Measurements from ENCODE around the gene PEX5L. TPM values are rescaled to one million over a fixed set of nuclear protein-coding genes. Genes with fewer than 3 reads are reported as not detected.

PEX5L gene
- total and polyA plus RNA-seq, 10 of the 15 experiments (the other 5 are each of a cell fraction or from before 2014, with no cell fraction given) = 0.11 to 17.0 (median 0.50) TPM

DNA sequence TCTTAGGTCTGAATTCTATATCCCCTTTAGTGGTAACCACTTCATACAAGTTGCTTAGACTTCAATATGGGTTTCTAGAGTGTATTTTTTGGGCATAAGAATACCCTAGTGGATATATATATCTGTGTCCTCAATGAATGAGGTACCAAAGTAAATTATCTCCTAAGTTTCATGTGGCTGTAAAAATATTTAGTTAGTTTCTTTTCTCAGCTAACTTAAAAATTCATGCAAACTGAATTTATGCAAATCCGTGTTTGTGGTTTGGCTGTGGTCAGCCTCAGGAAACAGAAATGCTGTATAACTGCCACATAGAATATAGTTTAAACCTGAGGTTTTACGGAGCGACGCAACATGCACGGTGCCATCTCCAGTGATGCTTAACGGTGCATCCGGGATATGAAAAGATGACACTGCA, 80.3 kb downstream of the PEX5L start (continued):
- TF ChIP-seq, protein P1, sequence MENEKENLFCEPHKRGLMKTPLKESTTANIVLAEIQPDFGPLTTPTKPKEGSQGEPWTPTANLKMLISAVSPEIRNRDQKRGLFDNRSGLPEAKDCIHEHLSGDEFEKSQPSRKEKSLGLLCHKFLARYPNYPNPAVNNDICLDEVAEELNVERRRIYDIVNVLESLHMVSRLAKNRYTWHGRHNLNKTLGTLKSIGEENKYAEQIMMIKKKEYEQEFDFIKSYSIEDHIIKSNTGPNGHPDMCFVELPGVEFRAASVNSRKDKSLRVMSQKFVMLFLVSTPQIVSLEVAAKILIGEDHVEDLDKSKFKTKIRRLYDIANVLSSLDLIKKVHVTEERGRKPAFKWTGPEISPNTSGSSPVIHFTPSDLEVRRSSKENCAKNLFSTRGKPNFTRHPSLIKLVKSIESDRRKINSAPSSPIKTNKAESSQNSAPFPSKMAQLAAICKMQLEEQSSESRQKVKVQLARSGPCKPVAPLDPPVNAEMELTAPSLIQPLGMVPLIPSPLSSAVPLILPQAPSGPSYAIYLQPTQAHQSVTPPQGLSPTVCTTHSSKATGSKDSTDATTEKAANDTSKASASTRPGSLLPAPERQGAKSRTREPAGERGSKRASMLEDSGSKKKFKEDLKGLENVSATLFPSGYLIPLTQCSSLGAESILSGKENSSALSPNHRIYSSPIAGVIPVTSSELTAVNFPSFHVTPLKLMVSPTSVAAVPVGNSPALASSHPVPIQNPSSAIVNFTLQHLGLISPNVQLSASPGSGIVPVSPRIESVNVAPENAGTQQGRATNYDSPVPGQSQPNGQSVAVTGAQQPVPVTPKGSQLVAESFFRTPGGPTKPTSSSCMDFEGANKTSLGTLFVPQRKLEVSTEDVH (IDR thresholded peaks at IDR 0.05; ENCODE audit: low read depth, partially characterized antibody) = no peak
- TF ChIP-seq NFXL1 (IDR thresholded peaks at IDR 0.05; ENCODE audit: borderline replicate concordance) (no peak), SREBF2 (IDR thresholded peaks at IDR 0.05; ENCODE audit: low read length) (no peak), PAX8 (IDR thresholded peaks at IDR 0.05) (no peak), ASH2L (IDR thresholded peaks at IDR 0.05; ENCODE audit: borderline replicate concordance, low read depth) (no peak), IKZF1 (conservative IDR thresholded peaks at IDR 0.05) (peak; percentile 90), NR2C1 (IDR thresholded peaks at IDR 0.05) (no peak), MTA3 (IDR thresholded peaks at IDR 0.05; ENCODE audit: borderline replicate concordance, low read length) (peak; percentile 82; the same call in 1 of the 2 replicates), HDAC2 (IDR thresholded peaks at IDR 0.05) (no peak), TAF1 (IDR thresholded peaks at IDR 0.05; ENCODE audit: borderline replicate concordance, low read depth, low read length) (no peak), ESRRA (IDR thresholded peaks at IDR 0.05; ENCODE audit: low read length) (no peak), ZNF217 (IDR thresholded peaks at IDR 0.05) (peak; percentile 93)
- TF ChIP-seq, protein P2, sequence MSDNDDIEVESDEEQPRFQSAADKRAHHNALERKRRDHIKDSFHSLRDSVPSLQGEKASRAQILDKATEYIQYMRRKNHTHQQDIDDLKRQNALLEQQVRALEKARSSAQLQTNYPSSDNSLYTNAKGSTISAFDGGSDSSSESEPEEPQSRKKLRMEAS (IDR thresholded peaks at IDR 0.05; ENCODE audit: low read depth, low read length) = no peak
- TF ChIP-seq, protein P3, sequence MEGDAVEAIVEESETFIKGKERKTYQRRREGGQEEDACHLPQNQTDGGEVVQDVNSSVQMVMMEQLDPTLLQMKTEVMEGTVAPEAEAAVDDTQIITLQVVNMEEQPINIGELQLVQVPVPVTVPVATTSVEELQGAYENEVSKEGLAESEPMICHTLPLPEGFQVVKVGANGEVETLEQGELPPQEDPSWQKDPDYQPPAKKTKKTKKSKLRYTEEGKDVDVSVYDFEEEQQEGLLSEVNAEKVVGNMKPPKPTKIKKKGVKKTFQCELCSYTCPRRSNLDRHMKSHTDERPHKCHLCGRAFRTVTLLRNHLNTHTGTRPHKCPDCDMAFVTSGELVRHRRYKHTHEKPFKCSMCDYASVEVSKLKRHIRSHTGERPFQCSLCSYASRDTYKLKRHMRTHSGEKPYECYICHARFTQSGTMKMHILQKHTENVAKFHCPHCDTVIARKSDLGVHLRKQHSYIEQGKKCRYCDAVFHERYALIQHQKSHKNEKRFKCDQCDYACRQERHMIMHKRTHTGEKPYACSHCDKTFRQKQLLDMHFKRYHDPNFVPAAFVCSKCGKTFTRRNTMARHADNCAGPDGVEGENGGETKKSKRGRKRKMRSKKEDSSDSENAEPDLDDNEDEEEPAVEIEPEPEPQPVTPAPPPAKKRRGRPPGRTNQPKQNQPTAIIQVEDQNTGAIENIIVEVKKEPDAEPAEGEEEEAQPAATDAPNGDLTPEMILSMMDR (IDR thresholded peaks at IDR 0.05 in 2 of 3, conservative IDR thresholded peaks at IDR 0.05 in 1 of 3; ENCODE audit: control insufficient read depth in 2 of 3, extremely low read depth in 1 of 3, insufficient read depth in 1 of 3, low read depth in 3 of 3, low read length in 3 of 3) = no peak
- TF ChIP-seq, protein P4, sequence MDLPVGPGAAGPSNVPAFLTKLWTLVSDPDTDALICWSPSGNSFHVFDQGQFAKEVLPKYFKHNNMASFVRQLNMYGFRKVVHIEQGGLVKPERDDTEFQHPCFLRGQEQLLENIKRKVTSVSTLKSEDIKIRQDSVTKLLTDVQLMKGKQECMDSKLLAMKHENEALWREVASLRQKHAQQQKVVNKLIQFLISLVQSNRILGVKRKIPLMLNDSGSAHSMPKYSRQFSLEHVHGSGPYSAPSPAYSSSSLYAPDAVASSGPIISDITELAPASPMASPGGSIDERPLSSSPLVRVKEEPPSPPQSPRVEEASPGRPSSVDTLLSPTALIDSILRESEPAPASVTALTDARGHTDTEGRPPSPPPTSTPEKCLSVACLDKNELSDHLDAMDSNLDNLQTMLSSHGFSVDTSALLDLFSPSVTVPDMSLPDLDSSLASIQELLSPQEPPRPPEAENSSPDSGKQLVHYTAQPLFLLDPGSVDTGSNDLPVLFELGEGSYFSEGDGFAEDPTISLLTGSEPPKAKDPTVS (IDR thresholded peaks at IDR 0.05; ENCODE audit: low read depth, low read length) = no peak
- TF ChIP-seq, protein P5, sequence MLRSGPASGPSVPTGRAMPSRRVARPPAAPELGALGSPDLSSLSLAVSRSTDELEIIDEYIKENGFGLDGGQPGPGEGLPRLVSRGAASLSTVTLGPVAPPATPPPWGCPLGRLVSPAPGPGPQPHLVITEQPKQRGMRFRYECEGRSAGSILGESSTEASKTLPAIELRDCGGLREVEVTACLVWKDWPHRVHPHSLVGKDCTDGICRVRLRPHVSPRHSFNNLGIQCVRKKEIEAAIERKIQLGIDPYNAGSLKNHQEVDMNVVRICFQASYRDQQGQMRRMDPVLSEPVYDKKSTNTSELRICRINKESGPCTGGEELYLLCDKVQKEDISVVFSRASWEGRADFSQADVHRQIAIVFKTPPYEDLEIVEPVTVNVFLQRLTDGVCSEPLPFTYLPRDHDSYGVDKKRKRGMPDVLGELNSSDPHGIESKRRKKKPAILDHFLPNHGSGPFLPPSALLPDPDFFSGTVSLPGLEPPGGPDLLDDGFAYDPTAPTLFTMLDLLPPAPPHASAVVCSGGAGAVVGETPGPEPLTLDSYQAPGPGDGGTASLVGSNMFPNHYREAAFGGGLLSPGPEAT (IDR thresholded peaks at IDR 0.05; ENCODE audit: low read depth) = no peak; the same call in none of the 2 replicates
- TF ChIP-seq, protein P6, sequence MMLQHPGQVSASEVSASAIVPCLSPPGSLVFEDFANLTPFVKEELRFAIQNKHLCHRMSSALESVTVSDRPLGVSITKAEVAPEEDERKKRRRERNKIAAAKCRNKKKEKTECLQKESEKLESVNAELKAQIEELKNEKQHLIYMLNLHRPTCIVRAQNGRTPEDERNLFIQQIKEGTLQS (IDR thresholded peaks at IDR 0.05; ENCODE audit: borderline replicate concordance, extremely low read depth, low read depth, low read length) = no peak
- TF ChIP-seq, protein P7, sequence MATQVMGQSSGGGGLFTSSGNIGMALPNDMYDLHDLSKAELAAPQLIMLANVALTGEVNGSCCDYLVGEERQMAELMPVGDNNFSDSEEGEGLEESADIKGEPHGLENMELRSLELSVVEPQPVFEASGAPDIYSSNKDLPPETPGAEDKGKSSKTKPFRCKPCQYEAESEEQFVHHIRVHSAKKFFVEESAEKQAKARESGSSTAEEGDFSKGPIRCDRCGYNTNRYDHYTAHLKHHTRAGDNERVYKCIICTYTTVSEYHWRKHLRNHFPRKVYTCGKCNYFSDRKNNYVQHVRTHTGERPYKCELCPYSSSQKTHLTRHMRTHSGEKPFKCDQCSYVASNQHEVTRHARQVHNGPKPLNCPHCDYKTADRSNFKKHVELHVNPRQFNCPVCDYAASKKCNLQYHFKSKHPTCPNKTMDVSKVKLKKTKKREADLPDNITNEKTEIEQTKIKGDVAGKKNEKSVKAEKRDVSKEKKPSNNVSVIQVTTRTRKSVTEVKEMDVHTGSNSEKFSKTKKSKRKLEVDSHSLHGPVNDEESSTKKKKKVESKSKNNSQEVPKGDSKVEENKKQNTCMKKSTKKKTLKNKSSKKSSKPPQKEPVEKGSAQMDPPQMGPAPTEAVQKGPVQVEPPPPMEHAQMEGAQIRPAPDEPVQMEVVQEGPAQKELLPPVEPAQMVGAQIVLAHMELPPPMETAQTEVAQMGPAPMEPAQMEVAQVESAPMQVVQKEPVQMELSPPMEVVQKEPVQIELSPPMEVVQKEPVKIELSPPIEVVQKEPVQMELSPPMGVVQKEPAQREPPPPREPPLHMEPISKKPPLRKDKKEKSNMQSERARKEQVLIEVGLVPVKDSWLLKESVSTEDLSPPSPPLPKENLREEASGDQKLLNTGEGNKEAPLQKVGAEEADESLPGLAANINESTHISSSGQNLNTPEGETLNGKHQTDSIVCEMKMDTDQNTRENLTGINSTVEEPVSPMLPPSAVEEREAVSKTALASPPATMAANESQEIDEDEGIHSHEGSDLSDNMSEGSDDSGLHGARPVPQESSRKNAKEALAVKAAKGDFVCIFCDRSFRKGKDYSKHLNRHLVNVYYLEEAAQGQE (IDR thresholded peaks at IDR 0.05; ENCODE audit: low read depth, low read length) = no peak
